ENCODE results near the gene NCAN. TPM values are rescaled to one million over a fixed set of nuclear protein-coding genes. Genes with fewer than 3 reads are reported as not detected.

Gene NCAN
- total RNA-seq, 5 donors from 2014 or later (not counting 1 experiment from before 2014, with no cell fraction given), result 0.03 to 0.10 TPM; not detected in 3

DNA sequence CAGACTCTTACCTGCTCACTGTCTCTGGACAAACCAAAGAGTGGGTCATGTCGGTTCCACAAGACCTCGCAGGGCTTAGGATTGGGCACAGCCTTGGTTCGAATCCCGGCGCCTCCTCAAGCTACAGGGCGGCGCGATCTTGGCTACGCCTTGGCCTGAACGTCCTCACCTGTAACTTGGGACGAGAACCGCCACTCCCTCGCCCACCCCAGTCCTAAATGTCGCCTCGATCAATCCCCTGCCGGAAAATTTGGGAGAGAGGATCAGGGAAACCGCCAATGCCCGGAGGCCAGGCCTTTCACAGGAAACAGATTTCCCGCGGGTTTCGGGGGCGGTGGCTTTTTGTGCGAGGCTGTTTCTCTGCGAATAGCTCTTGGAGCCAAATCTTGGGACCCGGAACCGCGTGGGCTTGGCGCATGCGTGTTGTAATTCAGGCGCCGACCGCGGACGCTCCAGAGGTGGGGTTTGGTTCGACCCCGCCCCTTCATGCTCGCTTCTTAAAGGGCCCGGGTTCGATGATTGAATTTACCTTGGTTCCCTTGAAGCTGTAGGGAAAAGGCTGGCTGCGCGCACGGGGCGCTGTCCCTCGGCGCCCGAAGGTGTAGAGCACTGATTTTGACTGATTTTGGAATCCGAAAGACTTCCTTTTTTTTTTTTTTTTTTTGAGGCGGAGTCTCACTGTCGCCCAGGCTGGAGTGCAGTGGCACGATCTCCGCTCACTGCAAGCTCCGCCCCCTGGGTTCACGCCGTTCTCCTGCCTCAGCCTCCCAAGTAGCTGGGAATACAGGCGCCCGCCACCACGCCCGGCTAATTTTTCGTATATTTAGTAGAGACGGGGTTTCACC, 8.5 kb upstream of the NCAN start, which contains the start of gene NR2C2AP:
TSS of gene NR2C2AP (minus strand) at position 403 of the 845 bp plus-strand sequence. CDS start at position 49, 354 bp downstream.
- peaks cover 7 to 57% of the 10 kb centered on the region in 2 experiments for H3K4me1 ChIP-seq (ENCODE audit: control insufficient read depth in 1 of 2, extremely low read depth in 1 of 2, insufficient read depth in 2 of 2, low read length in 2 of 2)
- peaks cover 5% of the 10 kb centered on the region for H3K36me3 Mint-ChIP-seq
- WGBS (ENCODE audit: insufficient coverage), result 7% methylated on average over 49 of the region's 60 CpGs
- ATAC-seq (replicated peaks in 1 of 4) (peak; percentile 90 to 95 (median 90)), DNase-seq (peak; percentile 77 to 96 (median 88))
- H3K4me3 Mint-ChIP-seq, result peak within 1 kb of the TSS; percentile 90 to 91 (median 90)
- ChIA-PET CTCF (interaction anchor here in 1 of 2 donors (1.3 kb wide), 1 partner anchor 10 kb away, joined by 6 read pairs; no protein-coding TSS in a partner anchor), POLR2A (interaction anchor here in 1 of 2 donors (0.5 to 1.0 kb wide), 3 partner anchors 10 to 1596 kb away, joined by 3 to 5 read pairs (median 3); no protein-coding TSS in a partner anchor)
- H3K9me3 ChIP-seq, result no peaks in the 10 kb centered on the region
- H3K4me3 ChIP-seq (ENCODE audit: control insufficient read depth in 1 of 2, extremely low read depth in 1 of 2, low read length in 1 of 2), result peak within 1 kb of the TSS; percentile 79 to 83
- peaks cover 31 to 44% (median 34%) of the 10 kb centered on the region in 3 donors for H3K4me1 Mint-ChIP-seq
- peaks cover 7 to 17% of the 10 kb centered on the region in 2 donors for H3K36me3 ChIP-seq (ENCODE audit: control insufficient read depth in 2 of 2, extremely low read depth in 1 of 2, insufficient read depth in 1 of 2, low read length in 1 of 2)
- H3K27me3 Mint-ChIP-seq, result no peaks in the 10 kb centered on the region
- peak within 1 kb of the TSS; percentile 90 to 92 for H3K27ac Mint-ChIP-seq
- peak within 1 kb of the TSS; percentile 71 for H3K27ac ChIP-seq (ENCODE audit: low read length)
- H3K27me3 ChIP-seq (replicated peaks in 1 of 2; ENCODE audit: control insufficient read depth in 2 of 2, extremely low read depth in 1 of 2, insufficient read depth in 2 of 2, low read length in 1 of 2), result peaks cover 0 to 18% of the 10 kb centered on the region in 2 experiments
- no peaks in the 10 kb centered on the region for H3K9me3 Mint-ChIP-seq

DNA sequence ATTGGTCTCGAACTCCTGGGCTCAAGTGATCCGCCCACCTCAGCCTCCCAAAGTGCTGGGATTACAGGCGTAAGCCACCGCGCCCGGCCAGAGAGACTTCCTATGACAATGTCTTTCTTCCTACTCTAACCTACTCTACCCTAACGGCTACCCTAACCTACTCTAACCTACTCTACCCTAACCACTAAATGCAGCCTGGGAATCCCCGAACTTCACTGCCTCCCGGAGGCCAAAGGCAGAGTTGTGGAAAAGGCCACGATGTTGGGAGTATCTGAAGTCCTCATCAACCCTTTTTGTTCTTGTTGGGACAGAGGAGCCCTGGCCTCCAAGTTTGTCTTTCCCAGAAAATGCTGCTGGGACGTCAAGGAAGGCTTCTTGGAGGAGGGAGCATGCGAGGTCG, 7.6 kb upstream of the NCAN start:
- Mint-ChIP-seq H3K36me3 (no peaks in the 10 kb centered on the region), H3K4me1 (peaks cover 31 to 44% (median 34%) of the 10 kb centered on the region in 3 donors), H3K9me3 (no peaks in the 10 kb centered on the region), H3K4me3 (peak overlapping the region; percentile 90 to 91 (median 90)), H3K27ac (no peak overlapping the region), H3K27me3 (no peaks in the 10 kb centered on the region)
- peaks cover 7 to 57% of the 10 kb centered on the region in 2 experiments for H3K4me1 ChIP-seq (ENCODE audit: control insufficient read depth in 1 of 2, extremely low read depth in 1 of 2, insufficient read depth in 2 of 2, low read length in 2 of 2)
- peaks cover under 1 to 9% of the 10 kb centered on the region in 2 donors for H3K36me3 ChIP-seq (ENCODE audit: control insufficient read depth in 2 of 2, extremely low read depth in 1 of 2, insufficient read depth in 1 of 2, low read length in 1 of 2)
- H3K27ac ChIP-seq (ENCODE audit: low read length), result no peak overlapping the region
- DNase-seq (no peak), ATAC-seq (replicated peaks in 1 of 4) (no peak)
- H3K27me3 ChIP-seq (replicated peaks in 1 of 2; ENCODE audit: control insufficient read depth in 2 of 2, extremely low read depth in 1 of 2, insufficient read depth in 2 of 2, low read length in 1 of 2), result peaks cover 0 to 24% of the 10 kb centered on the region in 2 experiments
- no peak overlapping the region for H3K4me3 ChIP-seq (ENCODE audit: control insufficient read depth in 1 of 2, extremely low read depth in 1 of 2, low read length in 1 of 2)
- WGBS (ENCODE audit: insufficient coverage), result 86% methylated on average over 6 of the region's 13 CpGs
- POLR2A ChIA-PET, result no interaction called here
- H3K9me3 ChIP-seq, result no peaks in the 10 kb centered on the region
- CTCF ChIA-PET, result no interaction called here

DNA sequence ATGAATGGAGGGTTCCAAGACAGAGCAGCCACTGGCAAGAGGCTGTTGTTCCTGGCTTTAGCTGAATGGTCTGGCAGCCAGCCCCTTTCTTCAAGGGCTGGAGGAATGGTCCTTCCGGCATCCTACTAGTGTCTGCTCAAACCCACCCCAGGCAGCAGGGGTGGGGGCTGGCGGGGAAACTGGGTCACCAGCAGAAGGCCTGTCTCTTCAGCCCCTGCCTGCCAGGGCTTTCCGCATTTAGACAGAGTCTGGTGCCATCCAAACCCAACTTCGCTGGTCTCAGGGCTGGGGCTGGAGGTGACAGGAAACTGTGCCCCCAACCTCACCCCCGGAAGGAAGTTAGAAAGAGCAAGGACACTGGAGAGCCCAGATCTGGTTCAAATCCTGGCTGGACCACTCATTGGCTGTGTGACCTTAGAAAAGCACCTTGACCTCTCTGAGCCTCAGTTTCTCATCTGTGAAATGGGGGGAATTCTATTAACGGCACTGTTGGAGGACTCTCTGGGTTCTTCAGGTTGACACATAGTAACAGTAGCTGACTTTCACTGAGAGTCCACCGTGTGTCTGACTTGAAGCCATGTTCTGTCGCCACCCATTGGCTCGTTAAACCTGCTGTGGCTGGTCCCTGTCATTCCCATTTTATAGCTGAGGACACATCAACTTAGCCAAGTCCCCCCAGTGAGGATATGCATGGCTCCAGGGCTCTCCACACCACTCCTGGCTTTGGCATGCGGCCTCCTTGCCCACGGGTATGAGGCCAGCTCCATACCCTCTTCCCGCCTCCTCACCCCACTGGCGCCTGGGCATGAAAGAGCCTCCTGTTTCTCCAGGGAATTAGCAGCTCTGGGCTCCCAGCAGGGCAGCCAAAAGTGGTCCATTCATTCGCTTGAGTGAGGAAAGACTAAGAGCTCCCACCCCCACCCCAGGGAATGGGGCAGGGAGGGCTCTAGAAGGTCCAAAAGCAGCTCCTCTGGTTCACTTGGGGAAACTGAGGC, 6.0 kb upstream of the NCAN start:
- peaks cover 7 to 57% of the 10 kb centered on the region in 2 experiments for H3K4me1 ChIP-seq (ENCODE audit: control insufficient read depth in 1 of 2, extremely low read depth in 1 of 2, insufficient read depth in 2 of 2, low read length in 2 of 2)
- H3K27ac ChIP-seq (ENCODE audit: low read length), result no peak overlapping the region
- H3K27me3 Mint-ChIP-seq, result peaks cover 5 to 11% of the 10 kb centered on the region in 2 donors
- no peak for ATAC-seq (replicated peaks in 1 of 4)
- no peaks in the 10 kb centered on the region for H3K9me3 ChIP-seq
- H3K4me3 ChIP-seq (ENCODE audit: control insufficient read depth in 1 of 2, extremely low read depth in 1 of 2, low read length in 1 of 2), result no peak overlapping the region
- no peak overlapping the region for H3K4me3 Mint-ChIP-seq
- DNase-seq, result no peak
- H3K36me3 ChIP-seq (ENCODE audit: control insufficient read depth in 2 of 2, extremely low read depth in 1 of 2, insufficient read depth in 1 of 2, low read length in 1 of 2), result peaks cover 0 to 2% of the 10 kb centered on the region in 2 donors
- H3K4me1 Mint-ChIP-seq, result peaks cover 31 to 46% (median 34%) of the 10 kb centered on the region in 3 donors
- H3K9me3 Mint-ChIP-seq, result no peaks in the 10 kb centered on the region
- peaks cover 0 to 39% of the 10 kb centered on the region in 2 experiments for H3K27me3 ChIP-seq (replicated peaks in 1 of 2; ENCODE audit: control insufficient read depth in 2 of 2, extremely low read depth in 1 of 2, insufficient read depth in 2 of 2, low read length in 1 of 2)
- no peaks in the 10 kb centered on the region for H3K36me3 Mint-ChIP-seq
- ChIA-PET CTCF (no interaction called here), POLR2A (no interaction called here)
- no peak overlapping the region for H3K27ac Mint-ChIP-seq
- WGBS (ENCODE audit: insufficient coverage), result 71% methylated on average over 11 of the region's 14 CpGs

DNA sequence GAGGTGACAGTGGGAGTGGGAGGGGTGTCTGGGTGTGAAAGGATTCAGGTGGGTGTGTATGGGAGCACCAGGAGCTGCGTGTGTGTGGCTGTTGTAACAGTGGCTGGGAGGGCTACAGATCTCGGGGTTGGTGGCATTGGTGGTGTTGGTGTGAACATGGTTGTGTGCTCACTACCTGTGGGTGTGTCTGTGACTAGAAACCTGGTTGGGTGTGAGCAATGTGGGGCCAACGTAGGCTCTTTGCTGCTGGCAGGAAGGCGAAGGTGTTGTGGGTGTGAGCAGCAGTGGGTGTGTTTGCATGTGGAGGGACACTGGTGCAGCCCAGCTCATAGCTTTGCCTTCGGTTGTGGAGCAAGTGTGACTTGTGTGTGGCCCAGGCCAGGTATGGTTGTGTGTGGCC, 4.8 kb upstream of the NCAN start:
- Histone ChIP-seq H3K4me1 (ENCODE audit: control insufficient read depth in 1 of 2, extremely low read depth in 1 of 2, insufficient read depth in 2 of 2, low read length in 2 of 2) (peaks cover 7 to 50% of the 10 kb centered on the region in 2 experiments), H3K9me3 (no peaks in the 10 kb centered on the region), H3K27ac (ENCODE audit: low read length) (no peak overlapping the region), H3K27me3 (replicated peaks in 1 of 2; ENCODE audit: control insufficient read depth in 2 of 2, extremely low read depth in 1 of 2, insufficient read depth in 2 of 2, low read length in 1 of 2) (peaks cover 3 to 51% of the 10 kb centered on the region in 2 experiments), H3K4me3 (ENCODE audit: control insufficient read depth in 1 of 2, extremely low read depth in 1 of 2, low read length in 1 of 2) (no peak overlapping the region), H3K36me3 (ENCODE audit: control insufficient read depth in 2 of 2, extremely low read depth in 1 of 2, insufficient read depth in 1 of 2, low read length in 1 of 2) (no peaks in the 10 kb centered on the region)
- WGBS (ENCODE audit: insufficient coverage), result 35% methylated on average over 5 of the region's 5 CpGs
- peaks cover 31 to 44% (median 32%) of the 10 kb centered on the region in 3 donors for H3K4me1 Mint-ChIP-seq
- peak overlapping the region in 1 of 3 donors; percentile 54 for H3K4me3 Mint-ChIP-seq
- ATAC-seq (replicated peaks in 1 of 4) (no peak), DNase-seq (no peak)
- ChIA-PET POLR2A (no interaction called here), CTCF (no interaction called here)
- H3K27ac Mint-ChIP-seq, result peak overlapping the region; percentile 34 to 78
- H3K27me3 Mint-ChIP-seq, result peaks cover 11 to 19% of the 10 kb centered on the region in 2 donors
- no peaks in the 10 kb centered on the region for H3K36me3 Mint-ChIP-seq
- H3K9me3 Mint-ChIP-seq, result no peaks in the 10 kb centered on the region

DNA sequence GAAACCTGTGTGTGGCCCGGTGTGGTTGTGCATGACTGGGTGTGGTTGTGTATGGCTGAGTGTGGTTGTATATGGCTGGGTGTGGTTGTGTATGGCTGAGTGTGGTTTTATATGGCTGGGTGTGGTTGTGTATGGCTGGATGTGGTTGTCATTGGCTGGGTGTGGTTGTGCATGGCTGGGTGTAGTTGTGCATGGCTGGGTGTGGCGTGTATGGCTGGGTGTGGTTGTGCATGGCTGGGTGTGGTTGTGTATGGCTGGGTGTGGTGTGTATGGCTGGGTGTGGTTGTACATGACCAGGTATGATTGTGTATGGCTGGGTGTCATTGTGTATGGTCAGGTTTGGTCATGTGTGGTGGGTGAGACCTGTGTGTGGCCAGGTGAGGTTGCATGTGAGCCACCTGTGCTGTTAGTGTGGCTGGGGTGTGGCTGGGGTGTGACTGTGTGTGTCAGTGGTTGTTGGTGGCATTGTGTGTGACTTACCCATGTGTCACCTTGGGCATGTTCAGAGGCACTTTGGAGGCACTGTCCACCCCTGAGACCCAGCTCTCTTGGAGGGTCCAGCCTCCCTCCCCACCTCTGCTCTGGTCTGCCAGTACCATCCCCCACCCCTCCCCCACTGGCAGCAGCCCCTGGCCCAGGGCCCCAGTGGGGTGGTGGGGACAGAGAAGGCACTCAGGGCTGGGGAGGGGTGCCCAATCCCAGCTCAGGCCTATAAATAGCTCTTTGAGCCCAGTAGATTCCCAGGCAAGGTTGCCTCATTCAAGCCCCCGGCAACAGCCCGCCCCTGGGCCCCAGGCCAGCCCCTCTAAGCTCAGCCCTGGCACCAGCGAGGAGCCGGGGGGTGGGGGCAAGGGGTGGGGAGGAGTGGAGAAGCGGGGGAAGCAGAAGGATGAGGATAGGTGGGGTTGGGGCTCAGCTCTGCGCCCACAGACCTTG, 3.9 kb upstream of the NCAN start:
- H3K4me1 ChIP-seq (ENCODE audit: control insufficient read depth in 1 of 2, extremely low read depth in 1 of 2, insufficient read depth in 2 of 2, low read length in 2 of 2), result peaks cover 3 to 41% of the 10 kb centered on the region in 2 experiments

More for the DNA sequence above, 3.9 kb upstream of the NCAN start:
- Mint-ChIP-seq H3K36me3 (no peaks in the 10 kb centered on the region), H3K27ac (peak overlapping the region in 1 of 2 donors; percentile 78), H3K4me1 (peaks cover 22 to 35% (median 23%) of the 10 kb centered on the region in 3 donors), H3K9me3 (no peaks in the 10 kb centered on the region), H3K27me3 (peaks cover 14 to 26% of the 10 kb centered on the region in 2 donors), H3K4me3 (peak overlapping the region in 1 of 3 donors; percentile 54)
- no peak for DNase-seq
- no peak for ATAC-seq (replicated peaks in 1 of 4)
- Histone ChIP-seq H3K36me3 (ENCODE audit: control insufficient read depth in 2 of 2, extremely low read depth in 1 of 2, insufficient read depth in 1 of 2, low read length in 1 of 2) (no peaks in the 10 kb centered on the region), H3K4me3 (ENCODE audit: control insufficient read depth in 1 of 2, extremely low read depth in 1 of 2, low read length in 1 of 2) (no peak overlapping the region), H3K27ac (ENCODE audit: low read length) (no peak overlapping the region), H3K9me3 (no peaks in the 10 kb centered on the region), H3K27me3 (replicated peaks in 1 of 2; ENCODE audit: control insufficient read depth in 2 of 2, extremely low read depth in 1 of 2, insufficient read depth in 2 of 2, low read length in 1 of 2) (peaks cover 8 to 61% of the 10 kb centered on the region in 2 experiments)
- 79% methylated on average over 2 of the region's 8 CpGs for WGBS (ENCODE audit: insufficient coverage)
- POLR2A ChIA-PET, result no interaction called here
- CTCF ChIA-PET, result interaction anchor here in 1 of 2 donors (0.6 kb wide), 1 partner anchor 67 kb away, joined by 3 read pairs; no protein-coding TSS in a partner anchor
